GM04504 (cell line): ENCODE data around the gene SLC4A1AP.
"Not testable (repeated sequence)": the region's sequence is repeated elsewhere in the genome, so short reads cannot be mapped to it uniquely, and the experiment has no call there.

ENCODE experiments used
- DNase-seq: peaks from one replicate; pipeline ENCODE4 v3.0.0-alpha.2; 2012; ENCODE audit warnings: low read depth

Gene SLC4A1AP

GRCh38 chr2:27651056-27651455, 12.6 kb upstream of the SLC4A1AP start:
- no peak for DNase-seq

DNA sequence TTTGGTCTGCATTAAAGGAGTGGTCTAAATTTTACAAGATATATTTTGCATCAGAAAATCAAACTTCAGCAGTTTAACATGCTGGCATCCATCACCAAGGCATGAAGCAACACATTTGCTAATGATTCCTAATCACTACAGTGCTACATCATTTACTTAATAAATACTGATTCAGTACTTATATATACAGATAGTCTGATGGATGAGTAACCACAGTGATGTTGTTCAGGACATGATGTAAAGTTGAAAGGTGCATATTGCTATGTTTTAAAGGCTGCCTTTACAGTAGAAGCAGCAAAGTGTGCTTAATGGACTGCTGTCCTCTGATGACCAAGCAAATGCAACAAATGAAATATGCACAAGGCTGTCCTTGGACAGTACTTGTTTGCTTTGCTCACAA, 11.3 kb upstream of the SLC4A1AP start:
- DNase-seq: no peak

DNA sequence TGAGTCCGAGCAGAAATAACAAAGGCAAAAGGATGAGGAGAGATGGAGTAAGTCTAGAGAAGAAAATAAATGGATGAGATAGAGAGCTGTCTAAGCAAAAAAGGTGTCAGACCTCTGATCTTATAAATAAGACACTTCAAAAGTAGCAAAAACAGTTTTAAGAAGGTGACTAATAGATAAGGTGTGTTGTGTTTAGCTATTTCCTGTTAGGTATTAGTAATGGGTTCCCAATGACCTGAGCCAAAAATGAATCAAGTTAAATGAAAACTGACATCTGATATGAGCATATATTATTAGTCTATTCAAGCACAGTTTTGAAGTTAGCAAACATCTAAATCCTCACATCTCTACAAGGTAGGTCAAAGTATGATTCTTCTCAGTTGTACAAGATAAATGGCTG, 10.9 kb upstream of the SLC4A1AP start:
- DNase-seq: no peak

DNA sequence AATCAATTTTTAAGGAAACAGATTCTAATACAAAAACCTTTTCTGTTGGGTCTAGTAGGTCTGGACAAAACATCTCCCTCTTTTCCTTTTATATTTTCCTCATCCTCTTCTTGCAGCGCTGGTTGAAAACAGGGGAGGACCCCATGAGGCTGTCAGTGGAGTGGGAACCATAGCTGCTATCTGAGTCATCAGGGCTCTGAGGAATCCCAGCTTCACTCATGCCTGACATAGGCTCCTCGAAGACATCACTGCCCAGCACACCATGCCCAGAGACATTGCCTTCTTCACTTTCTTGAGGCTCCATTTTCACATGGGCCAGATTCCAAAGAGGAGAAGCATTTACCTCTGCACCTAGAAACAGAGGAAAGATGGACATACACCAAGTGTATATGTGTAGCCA, 10.3 kb upstream of the SLC4A1AP start:
- DNase-seq: no peak

DNA sequence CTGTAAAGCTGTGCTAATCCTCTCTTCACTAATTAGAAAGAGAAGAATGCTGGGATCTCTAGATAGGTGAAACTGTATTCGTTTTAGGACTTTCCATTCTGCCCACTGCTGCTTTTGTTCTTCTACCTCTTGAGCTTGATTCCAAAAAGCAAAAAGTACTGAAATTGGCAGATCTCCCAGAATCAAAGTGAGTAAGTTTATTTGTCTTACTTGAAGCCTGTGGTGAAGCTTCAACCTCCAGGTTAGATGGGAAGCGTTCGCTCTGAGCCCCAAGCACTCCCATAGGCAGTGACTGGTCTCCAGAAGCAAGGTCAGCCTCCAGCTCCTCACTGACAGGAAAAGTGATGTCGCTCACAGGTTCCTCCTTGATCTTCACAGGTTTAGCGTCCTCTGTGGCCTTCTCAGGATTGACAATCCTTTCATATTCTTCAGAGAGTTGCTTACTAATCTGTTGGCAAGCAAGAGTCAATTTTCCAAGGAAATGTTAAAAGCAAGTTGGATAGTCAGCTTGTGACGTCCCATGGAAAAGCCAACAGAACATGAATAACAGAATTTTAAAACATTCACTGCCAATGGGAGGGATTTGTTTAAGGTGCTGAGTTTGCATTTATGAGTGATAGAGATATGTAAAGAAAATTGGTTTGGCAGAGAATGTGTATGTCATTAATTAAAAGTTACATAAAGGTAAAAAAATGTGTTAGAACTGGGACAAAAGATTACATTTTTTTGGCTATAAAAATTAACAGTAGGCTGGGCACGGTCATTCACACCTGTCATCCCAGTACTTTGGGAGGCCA, 8.3 kb upstream of the SLC4A1AP start:
- DNase-seq: no peak

DNA sequence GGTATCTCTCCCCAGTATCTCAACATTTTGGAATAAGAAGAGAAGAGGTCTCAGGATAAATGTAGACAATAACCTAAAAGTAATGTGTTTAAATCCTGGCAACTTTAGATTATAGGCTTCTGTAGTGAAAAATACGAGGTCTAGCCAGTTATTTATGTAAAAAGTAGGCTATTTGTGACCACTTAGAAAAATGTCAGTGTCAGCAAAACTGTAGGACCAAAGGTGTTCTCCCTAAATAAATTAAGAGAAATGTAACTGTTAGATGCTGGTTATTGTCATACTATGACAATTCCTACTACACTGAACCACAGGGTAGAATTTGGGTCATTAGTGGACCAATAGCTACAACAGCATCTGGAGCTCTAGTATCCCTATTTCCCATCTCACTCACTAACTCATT, 2.3 kb upstream of the SLC4A1AP start:
- no peak for DNase-seq

- no peak for DNase-seq
Measured at GRCh38 chr2:27664154-27664574, 475 bp downstream of the SLC4A1AP start.

GRCh38 chr2:27664622-27665363, 1.1 kb downstream of the SLC4A1AP start:
- DNase-seq: no peak

DNA sequence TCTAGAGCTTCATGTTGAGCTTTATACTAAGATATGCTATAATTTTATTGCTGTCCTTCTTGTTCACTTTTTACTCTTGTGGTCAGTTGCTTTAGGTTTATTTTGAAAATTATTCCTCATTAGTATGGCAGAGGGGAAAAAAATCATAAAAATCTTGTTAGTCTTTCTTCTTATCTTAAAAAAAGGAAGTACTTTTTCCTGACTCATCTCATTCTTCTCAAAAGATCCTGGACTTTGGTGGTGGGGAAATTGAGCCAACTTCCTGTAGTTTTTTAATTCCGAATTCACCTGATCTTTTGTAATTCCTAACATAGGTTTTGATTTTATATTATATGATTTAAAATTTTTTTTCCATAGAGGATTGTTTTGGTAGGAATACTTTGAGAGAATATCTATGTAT, 3.8 kb downstream of the SLC4A1AP start:
- DNase-seq: no peak

DNA sequence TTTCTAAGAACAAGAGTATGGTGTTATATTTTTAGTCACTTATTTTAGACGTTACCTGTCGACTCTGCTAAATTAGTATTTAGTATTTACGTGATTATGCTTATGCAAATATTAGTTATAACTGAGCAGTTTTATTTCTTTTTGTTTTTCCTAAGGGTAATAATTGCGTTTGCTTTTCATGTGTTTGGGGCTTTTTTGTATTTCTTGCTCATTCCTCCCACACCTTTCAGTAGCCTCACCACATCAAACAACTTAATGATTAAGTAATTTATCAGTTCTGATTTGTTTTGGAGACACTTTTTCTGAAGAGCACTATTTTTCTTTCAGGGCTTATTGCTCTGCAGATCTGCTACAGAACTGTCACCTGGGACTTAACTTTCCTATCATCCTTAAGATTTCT, 7.5 kb downstream of the SLC4A1AP start:
- DNase-seq: no peak

GRCh38 chr2:27672723-27673486, 9.2 kb downstream of the SLC4A1AP start:
- DNase-seq: no peak

DNA sequence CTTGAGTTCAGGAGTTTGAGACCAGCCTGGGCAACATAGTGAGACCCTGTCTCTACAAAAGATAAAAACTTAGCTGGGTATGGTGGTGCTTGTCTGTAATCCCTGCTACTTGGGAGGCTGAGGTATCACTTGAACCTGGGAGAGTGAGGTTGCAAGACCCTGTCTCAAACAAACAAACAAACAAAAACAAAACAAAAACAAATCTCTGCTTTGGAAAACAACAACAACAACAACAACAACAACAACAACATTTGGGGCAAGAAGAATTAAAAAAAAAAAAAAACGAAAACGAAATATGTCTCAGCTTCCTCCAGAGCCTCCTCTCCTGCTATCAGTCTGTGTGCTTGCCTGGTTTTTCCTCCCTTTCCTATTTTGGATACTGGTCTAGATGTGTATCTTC, 16.9 kb downstream of the SLC4A1AP start:
- no peak for DNase-seq

DNA sequence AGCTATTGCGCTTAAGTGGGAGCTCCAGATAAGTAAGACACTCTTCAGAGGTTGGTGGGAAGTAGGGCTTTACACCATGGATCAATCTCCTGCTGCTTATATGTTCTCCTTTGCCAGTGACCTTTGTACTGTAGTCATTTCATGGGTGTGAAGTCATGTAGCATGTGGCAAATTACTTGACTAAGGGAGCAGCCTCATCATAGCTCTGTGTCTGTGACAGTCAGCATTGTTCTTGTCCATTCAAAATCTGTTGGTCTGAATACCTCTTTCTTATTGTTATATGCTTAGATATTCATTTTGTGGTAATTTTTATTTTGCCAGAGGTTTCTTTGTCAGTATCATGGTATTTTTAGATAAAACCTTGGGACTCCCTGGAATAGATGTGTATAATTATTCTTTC, 18.2 kb downstream of the SLC4A1AP start:
- DNase-seq: no peak

- DNase-seq: peak; percentile 81
Measured at GRCh38 chr2:27682334-27682771, 18.7 kb downstream of the SLC4A1AP start.

GRCh38 chr2:27683390-27684071, 19.8 kb downstream of the SLC4A1AP start:
- DNase-seq: peak; percentile 75

DNA sequence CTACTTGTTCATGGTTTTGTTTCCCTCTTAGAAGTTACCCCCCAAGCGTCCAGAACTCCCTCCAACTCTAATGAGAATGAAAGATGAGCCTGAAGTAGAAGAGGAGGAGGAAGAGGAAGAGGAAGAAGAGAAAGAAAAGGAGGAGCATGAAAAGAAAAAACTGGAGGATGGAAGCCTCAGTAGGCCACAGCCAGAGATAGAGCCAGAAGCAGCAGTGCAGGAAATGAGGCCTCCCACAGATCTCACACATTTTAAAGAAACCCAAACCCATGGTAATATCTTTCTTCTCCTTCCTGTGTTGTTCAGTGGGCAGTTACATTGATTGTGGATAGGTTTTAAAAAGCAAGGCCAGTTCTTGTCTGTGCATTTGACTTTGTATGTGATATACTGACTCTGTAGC, 21.3 kb downstream of the SLC4A1AP start:
- DNase-seq: not testable (repeated sequence)

DNA sequence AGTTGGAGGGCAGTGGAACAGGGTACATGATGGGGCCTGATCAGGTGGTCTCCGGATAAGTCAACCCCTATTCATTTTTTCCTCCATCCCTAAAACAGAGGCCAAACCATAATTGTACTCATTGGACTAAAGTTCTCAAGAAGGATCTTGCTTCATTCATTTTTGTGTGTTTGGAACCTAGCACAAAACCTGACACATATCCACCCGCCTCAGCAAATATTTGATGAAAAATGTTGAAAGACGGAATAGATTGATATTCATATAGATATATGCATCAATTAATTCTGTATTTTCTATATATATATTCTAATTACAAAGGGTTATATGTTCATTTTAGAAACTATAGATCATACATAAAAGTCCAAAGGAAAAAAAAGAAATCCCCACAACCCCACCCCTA, 21.9 kb downstream of the SLC4A1AP start:
- DNase-seq: no peak

DNA sequence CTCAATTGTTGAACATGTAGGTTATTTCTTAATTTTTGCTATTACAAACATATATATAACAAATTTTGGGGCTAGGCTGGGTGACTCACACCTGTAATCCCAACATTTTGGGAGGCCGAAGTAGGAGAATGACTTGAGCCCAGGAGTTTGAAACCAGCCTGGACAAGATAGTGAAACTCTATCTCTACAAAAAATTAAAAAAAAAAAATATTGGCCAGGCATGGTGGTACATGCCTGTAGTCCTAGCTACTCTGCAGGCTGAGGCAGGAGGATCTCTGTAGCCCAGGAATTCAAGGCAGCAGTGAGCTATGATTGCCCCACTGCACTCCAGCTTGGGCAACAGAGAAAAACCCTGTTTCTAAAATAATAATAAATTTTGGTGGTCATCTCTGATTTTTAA, 23.5 kb downstream of the SLC4A1AP start:
- no peak for DNase-seq

DNA sequence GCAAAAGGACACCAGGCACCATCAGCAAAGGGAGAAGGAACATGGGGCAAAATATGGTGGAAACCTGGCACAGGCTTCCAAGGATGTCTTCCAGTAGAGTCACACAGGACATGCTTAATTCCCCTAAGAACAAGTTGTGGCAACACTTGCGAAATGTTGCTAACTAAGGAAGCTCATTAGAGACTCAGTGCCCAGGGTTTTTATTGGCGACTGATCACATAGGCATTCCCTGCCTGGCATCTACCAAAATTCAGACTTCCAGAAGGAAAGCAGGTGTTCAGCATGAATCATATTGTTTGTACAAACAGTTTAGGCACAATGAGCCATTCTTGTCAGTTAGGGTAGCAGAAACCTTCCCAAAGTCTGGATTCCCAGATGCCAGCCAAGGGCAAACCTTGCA, 25.7 kb downstream of the SLC4A1AP start:
- no peak for DNase-seq

DNA sequence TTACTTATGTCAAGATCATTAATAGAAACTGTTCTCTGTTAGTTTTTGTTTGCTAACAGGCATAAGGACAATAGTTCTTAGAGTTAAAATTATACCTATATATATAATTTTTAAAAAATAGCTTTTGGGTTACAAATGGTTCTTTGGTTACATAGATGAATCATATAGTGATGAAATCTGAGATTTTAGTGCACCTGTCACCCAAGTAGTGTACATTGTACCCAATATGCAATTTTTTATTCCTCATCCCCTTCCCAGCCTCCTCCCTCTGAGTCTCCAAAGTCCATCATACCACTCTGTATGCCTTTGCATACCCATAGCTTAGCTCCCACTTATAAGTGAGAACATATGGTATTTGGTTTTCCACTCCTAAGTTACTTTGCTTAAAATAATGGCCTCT, 26.4 kb downstream of the SLC4A1AP start:
- no peak for DNase-seq

- no peak for DNase-seq
Measured at GRCh38 chr2:27697660-27698059, 34.0 kb downstream of the SLC4A1AP start.

DNA sequence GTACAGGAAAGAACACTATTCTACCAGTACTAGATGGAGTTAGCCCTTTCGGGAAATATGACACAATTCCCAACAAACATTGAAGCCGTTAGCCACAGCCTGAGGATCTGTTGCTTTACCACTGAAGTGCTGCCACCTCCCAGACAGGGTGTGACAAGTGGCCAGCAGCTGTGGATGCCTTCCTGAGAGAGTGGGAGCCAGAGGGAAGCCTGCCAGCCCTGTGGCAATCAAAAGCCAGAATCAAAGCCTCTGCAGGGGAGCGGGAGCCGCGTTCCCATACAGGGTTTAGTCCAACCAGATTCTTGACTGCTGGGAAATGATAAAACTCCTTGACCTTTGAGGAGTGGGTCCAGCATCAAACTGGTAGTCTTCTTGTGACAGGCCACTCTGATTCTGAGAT, 38.0 kb downstream of the SLC4A1AP start:
- no peak for DNase-seq
